ENCODE measurements around the gene GALNT6.

DNA sequence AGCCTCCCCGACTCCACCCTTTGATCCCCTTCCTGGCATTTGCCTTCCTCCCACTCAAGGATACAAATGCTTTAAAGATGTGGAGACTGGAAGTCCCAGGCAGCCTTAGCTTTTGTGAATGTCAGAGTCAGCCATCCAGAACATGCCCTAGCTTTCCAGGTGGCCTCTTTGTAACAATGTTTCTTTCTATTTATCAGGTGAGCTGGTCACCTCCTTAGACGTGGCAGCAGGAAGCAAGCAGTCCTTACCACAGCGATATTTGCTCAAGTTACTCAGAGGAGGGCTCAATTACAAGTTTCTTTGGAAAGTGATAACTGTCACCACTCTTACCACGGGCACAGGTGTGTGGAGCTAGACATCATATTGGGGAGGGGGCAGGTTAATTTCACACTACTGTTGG lies 4.9 kb downstream of the GALNT6 start:
- TF ChIP-seq, protein P1, sequence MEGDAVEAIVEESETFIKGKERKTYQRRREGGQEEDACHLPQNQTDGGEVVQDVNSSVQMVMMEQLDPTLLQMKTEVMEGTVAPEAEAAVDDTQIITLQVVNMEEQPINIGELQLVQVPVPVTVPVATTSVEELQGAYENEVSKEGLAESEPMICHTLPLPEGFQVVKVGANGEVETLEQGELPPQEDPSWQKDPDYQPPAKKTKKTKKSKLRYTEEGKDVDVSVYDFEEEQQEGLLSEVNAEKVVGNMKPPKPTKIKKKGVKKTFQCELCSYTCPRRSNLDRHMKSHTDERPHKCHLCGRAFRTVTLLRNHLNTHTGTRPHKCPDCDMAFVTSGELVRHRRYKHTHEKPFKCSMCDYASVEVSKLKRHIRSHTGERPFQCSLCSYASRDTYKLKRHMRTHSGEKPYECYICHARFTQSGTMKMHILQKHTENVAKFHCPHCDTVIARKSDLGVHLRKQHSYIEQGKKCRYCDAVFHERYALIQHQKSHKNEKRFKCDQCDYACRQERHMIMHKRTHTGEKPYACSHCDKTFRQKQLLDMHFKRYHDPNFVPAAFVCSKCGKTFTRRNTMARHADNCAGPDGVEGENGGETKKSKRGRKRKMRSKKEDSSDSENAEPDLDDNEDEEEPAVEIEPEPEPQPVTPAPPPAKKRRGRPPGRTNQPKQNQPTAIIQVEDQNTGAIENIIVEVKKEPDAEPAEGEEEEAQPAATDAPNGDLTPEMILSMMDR (IDR thresholded peaks at IDR 0.05; ENCODE audit: poor library complexity, severe bottlenecking), result no peak
- TF ChIP-seq, protein P2, sequence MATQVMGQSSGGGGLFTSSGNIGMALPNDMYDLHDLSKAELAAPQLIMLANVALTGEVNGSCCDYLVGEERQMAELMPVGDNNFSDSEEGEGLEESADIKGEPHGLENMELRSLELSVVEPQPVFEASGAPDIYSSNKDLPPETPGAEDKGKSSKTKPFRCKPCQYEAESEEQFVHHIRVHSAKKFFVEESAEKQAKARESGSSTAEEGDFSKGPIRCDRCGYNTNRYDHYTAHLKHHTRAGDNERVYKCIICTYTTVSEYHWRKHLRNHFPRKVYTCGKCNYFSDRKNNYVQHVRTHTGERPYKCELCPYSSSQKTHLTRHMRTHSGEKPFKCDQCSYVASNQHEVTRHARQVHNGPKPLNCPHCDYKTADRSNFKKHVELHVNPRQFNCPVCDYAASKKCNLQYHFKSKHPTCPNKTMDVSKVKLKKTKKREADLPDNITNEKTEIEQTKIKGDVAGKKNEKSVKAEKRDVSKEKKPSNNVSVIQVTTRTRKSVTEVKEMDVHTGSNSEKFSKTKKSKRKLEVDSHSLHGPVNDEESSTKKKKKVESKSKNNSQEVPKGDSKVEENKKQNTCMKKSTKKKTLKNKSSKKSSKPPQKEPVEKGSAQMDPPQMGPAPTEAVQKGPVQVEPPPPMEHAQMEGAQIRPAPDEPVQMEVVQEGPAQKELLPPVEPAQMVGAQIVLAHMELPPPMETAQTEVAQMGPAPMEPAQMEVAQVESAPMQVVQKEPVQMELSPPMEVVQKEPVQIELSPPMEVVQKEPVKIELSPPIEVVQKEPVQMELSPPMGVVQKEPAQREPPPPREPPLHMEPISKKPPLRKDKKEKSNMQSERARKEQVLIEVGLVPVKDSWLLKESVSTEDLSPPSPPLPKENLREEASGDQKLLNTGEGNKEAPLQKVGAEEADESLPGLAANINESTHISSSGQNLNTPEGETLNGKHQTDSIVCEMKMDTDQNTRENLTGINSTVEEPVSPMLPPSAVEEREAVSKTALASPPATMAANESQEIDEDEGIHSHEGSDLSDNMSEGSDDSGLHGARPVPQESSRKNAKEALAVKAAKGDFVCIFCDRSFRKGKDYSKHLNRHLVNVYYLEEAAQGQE (IDR thresholded peaks at IDR 0.05; ENCODE audit: borderline replicate concordance), result no peak
